Liver (tissue), 9 donors: Measurements from ENCODE around the gene COL6A2. TPM values are rescaled to one million over a fixed set of nuclear protein-coding genes. Genes with fewer than 3 reads are reported as not detected.

Experiments used
- DNase-seq: peaks from one replicate; pipeline ENCODE4 v3.0.0-alpha.2; 2017; ENCODE audit warnings: low spot score
- H3K27ac ChIP-seq, 2 donors: one replicate each; pipeline ENCODE4 v1.7.0; 2013; ENCODE audit warnings: inconsistent platforms in 2 of 2, low read length in 2 of 2, control low read depth in 1 of 2, low read depth in 1 of 2, mild to moderate bottlenecking in 1 of 2
- H3K27me3 ChIP-seq, 4 donors: one replicate each; pipeline versions ENCODE4 v1.6.1 to v1.7.0; 2013; ENCODE audit warnings: low read length in 3 of 4, inconsistent platforms in 1 of 4, mild to moderate bottlenecking in 1 of 4, moderate library complexity in 1 of 4; ENCODE audit not compliant: control insufficient read depth in 4 of 4, insufficient read depth in 4 of 4
- H3K36me3 ChIP-seq, 4 donors: one replicate each; pipeline versions ENCODE4 v1.6.1 to v1.7.0; 2013; ENCODE audit warnings: low read length in 3 of 4, mild to moderate bottlenecking in 3 of 4, low read depth in 1 of 4, moderate library complexity in 1 of 4; ENCODE audit not compliant: control insufficient read depth in 4 of 4, insufficient read depth in 3 of 4
- H3K4me1 ChIP-seq, 4 donors: one replicate each; pipeline versions ENCODE4 v1.6.1 to v1.7.0; 2013; ENCODE audit warnings: low read length in 3 of 4, mild to moderate bottlenecking in 3 of 4, moderate library complexity in 1 of 4; ENCODE audit not compliant: control insufficient read depth in 4 of 4, insufficient read depth in 4 of 4
- H3K4me3 ChIP-seq, 3 donors: one replicate each; pipeline versions ENCODE4 v1.6.1 to v1.7.0; 2013; ENCODE audit warnings: low read length in 3 of 3, control low read depth in 1 of 3, low read depth in 1 of 3, mild to moderate bottlenecking in 1 of 3
- H3K9ac ChIP-seq, 2 donors: one replicate each; pipeline ENCODE4 v1.7.0; 2013; ENCODE audit warnings: low read length in 2 of 2, mild to moderate bottlenecking in 2 of 2, moderate library complexity in 2 of 2, control low read depth in 1 of 2, low read depth in 1 of 2
- H3K9me3 ChIP-seq, 4 donors: one replicate each; pipeline versions ENCODE4 v1.6.1 to v1.7.0; 2013; ENCODE audit warnings: low read length in 3 of 4; ENCODE audit not compliant: control insufficient read depth in 4 of 4
- EGR1 ChIP-seq, 2 donors: IDR thresholded peaks; 2 replicates each; pipeline ENCODE4 v1.6.1; 2016 to 2018; ENCODE audit warnings: antibody characterized with exemption in 2 of 2, low read depth in 2 of 2
- FOXA1 ChIP-seq: IDR thresholded peaks from 2 replicates; pipeline ENCODE4 v1.6.1; 2016; ENCODE audit warnings: antibody characterized with exemption
- FOXA2 ChIP-seq: IDR thresholded peaks from 2 replicates; pipeline ENCODE4 v1.6.1; 2016; ENCODE audit warnings: antibody characterized with exemption
- GABPA ChIP-seq, 2 donors: IDR thresholded peaks in 1 of 2; conservative IDR thresholded peaks in 1 of 2; 2 replicates each; pipeline ENCODE4 v1.6.1; 2016; ENCODE audit warnings: antibody characterized with exemption in 2 of 2, mild to moderate bottlenecking in 1 of 2, moderate library complexity in 1 of 2
- HNF4G ChIP-seq: IDR thresholded peaks from 2 replicates; pipeline ENCODE4 v1.6.1; 2016; ENCODE audit warnings: antibody characterized with exemption
- JUND ChIP-seq, 2 donors: IDR thresholded peaks; 2 replicates each; pipeline ENCODE4 v1.6.1; 2016; ENCODE audit warnings: antibody characterized with exemption in 2 of 2
- NR2F2 ChIP-seq: IDR thresholded peaks from 2 replicates; pipeline ENCODE4 v1.6.1; 2016; ENCODE audit warnings: antibody characterized with exemption
- RAD21 ChIP-seq, 2 donors: IDR thresholded peaks; 2 replicates each; pipeline ENCODE4 v1.6.1; 2016; ENCODE audit warnings: antibody characterized with exemption in 2 of 2, mild to moderate bottlenecking in 2 of 2
- RXRA ChIP-seq, 2 donors: IDR thresholded peaks; 2 replicates each; pipeline ENCODE4 v1.6.1; 2017 to 2018; ENCODE audit warnings: antibody characterized with exemption in 2 of 2, mild to moderate bottlenecking in 1 of 2
- TAF1 ChIP-seq: conservative IDR thresholded peaks from 2 replicates; pipeline ENCODE4 v1.6.1; 2016; ENCODE audit warnings: antibody characterized with exemption, mild to moderate bottlenecking
- YY1 ChIP-seq: IDR thresholded peaks from 2 replicates; pipeline ENCODE4 v1.6.1; 2016; ENCODE audit warnings: antibody characterized with exemption, mild to moderate bottlenecking
- WGBS: extraction: QIAGEN DNeasy Blood & Tissue Kit; methylation state at CpG from one replicate; pipeline ENCODE4 v1.1.7; 2013; 5-methylcytosine and 5-hydroxymethylcytosine counted together
- polyA plus RNA-seq, 2 donors: library from polyadenylated mRNA; stranded (reverse) in 1 of 2; unstranded in 1 of 2; fragments of 200-250 nt in 1 of 2; fragments of >200 nt in 1 of 2; fragmentation: Nextera tagmentation in 1 of 2; extraction: Ambion mirVana in 1 of 2; gene quantifications; one replicate each; pipeline versions ENCODE4 v1.2.1 to v1.2.3, GENCODE V29; 2013 to 2015
- total RNA-seq, 2 donors: library from RNA; depleted of rRNA; stranded (reverse); fragments of >200 nt; gene quantifications; one replicate each; pipeline ENCODE4 v1.2.3, GENCODE V29; 2014
- TF ChIP-seq, protein P1 (sequence below): IDR thresholded peaks from 2 replicates; pipeline ENCODE4 v1.6.1; 2016; ENCODE audit warnings: antibody characterized with exemption
- TF ChIP-seq, protein P2 (sequence below): fragments of 150-350 bp; IDR thresholded peaks from 2 replicates; pipeline ENCODE4 v1.5.1; 2017; ENCODE audit warnings: improper control_type of control experiment, low read depth, low read length; ENCODE audit not compliant: missing input control
- TF ChIP-seq, protein P3 (sequence below): IDR thresholded peaks from 2 replicates; pipeline ENCODE4 v1.6.1; 2016; ENCODE audit warnings: antibody characterized with exemption
- TF ChIP-seq, protein P4 (sequence below): IDR thresholded peaks from 2 replicates; pipeline ENCODE4 v1.6.1; 2016; ENCODE audit warnings: antibody characterized with exemption
- donor health status: healthy.
- donor health status: healthy.
- donor health status: healthy.
- donor health status: healthy.
- donor health status: healthy.

Gene COL6A2
- total and polyA plus RNA-seq, 4 donors: 5.8 to 80.8 (median 41.7) TPM

DNA sequence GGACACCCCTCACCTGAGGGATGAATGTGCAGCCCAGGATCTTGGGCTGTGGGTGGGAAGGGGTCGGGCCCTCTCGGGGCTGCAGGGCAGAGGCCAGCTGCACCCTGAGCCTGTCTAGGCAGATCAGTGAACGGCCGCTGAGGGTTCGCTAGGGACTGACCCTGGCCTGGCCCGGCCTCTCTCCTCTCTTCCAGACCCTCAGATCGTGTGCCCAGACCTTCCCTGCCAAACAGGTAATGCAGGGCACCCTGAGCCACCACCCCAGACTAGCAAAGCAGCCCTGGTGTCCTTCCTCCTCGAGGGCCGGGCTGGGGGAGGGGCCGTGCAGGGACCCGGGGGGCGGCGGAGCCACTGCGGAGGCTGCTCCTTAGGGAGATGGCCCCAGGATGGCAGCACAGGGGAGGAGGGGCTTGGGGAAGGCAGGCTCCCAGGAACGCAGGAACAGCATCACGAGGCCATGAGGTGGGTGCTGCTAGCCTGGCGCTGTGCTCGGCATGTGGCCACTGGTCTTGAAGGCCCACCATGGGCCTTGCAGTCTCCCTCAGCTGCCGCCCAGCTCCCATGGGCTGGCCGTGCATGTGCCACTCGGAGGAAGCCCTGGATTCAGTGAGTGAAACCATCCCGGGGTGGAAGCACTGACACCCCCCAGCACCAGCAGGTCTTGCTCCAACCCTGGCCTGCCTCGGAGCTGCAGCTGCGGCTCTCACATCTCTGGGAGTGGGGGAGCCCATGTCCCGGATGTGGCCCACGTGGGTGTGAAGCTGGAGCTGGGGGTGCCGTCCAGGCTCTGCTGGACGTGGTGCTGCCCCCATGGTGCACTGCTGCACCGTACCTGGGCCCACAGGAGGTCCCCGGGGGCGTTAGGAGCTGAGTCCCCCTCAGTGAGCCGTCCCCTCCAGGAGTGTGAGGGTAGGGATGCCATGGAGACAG lies 28.7 kb downstream of the COL6A2 start:
- WGBS: 67% methylated on average over 32 of the region's 32 CpGs
- TF ChIP-seq, protein P1, sequence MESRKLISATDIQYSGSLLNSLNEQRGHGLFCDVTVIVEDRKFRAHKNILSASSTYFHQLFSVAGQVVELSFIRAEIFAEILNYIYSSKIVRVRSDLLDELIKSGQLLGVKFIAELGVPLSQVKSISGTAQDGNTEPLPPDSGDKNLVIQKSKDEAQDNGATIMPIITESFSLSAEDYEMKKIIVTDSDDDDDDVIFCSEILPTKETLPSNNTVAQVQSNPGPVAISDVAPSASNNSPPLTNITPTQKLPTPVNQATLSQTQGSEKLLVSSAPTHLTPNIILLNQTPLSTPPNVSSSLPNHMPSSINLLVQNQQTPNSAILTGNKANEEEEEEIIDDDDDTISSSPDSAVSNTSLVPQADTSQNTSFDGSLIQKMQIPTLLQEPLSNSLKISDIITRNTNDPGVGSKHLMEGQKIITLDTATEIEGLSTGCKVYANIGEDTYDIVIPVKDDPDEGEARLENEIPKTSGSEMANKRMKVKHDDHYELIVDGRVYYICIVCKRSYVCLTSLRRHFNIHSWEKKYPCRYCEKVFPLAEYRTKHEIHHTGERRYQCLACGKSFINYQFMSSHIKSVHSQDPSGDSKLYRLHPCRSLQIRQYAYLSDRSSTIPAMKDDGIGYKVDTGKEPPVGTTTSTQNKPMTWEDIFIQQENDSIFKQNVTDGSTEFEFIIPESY: no peak
- TF ChIP-seq HNF4G: no peak
- no peak for TF ChIP-seq GABPA (IDR thresholded peaks at IDR 0.05 in 1 of 2, conservative IDR thresholded peaks at IDR 0.05 in 1 of 2)
- TF ChIP-seq JUND (IDR thresholded peaks at IDR 0.05): no peak
- TF ChIP-seq, protein P2, sequence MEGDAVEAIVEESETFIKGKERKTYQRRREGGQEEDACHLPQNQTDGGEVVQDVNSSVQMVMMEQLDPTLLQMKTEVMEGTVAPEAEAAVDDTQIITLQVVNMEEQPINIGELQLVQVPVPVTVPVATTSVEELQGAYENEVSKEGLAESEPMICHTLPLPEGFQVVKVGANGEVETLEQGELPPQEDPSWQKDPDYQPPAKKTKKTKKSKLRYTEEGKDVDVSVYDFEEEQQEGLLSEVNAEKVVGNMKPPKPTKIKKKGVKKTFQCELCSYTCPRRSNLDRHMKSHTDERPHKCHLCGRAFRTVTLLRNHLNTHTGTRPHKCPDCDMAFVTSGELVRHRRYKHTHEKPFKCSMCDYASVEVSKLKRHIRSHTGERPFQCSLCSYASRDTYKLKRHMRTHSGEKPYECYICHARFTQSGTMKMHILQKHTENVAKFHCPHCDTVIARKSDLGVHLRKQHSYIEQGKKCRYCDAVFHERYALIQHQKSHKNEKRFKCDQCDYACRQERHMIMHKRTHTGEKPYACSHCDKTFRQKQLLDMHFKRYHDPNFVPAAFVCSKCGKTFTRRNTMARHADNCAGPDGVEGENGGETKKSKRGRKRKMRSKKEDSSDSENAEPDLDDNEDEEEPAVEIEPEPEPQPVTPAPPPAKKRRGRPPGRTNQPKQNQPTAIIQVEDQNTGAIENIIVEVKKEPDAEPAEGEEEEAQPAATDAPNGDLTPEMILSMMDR: no peak
- no peak for TF ChIP-seq RAD21 (IDR thresholded peaks at IDR 0.05)
- TF ChIP-seq TAF1: no peak
- TF ChIP-seq RXRA (IDR thresholded peaks at IDR 0.05): no peak
- TF ChIP-seq FOXA2: no peak
- TF ChIP-seq, protein P3, sequence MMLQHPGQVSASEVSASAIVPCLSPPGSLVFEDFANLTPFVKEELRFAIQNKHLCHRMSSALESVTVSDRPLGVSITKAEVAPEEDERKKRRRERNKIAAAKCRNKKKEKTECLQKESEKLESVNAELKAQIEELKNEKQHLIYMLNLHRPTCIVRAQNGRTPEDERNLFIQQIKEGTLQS: no peak
- TF ChIP-seq, protein P4, sequence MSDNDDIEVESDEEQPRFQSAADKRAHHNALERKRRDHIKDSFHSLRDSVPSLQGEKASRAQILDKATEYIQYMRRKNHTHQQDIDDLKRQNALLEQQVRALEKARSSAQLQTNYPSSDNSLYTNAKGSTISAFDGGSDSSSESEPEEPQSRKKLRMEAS: no peak
- TF ChIP-seq YY1: no peak
- no peak for TF ChIP-seq FOXA1
- TF ChIP-seq NR2F2: no peak
- peak; percentile 34 for DNase-seq

DNA sequence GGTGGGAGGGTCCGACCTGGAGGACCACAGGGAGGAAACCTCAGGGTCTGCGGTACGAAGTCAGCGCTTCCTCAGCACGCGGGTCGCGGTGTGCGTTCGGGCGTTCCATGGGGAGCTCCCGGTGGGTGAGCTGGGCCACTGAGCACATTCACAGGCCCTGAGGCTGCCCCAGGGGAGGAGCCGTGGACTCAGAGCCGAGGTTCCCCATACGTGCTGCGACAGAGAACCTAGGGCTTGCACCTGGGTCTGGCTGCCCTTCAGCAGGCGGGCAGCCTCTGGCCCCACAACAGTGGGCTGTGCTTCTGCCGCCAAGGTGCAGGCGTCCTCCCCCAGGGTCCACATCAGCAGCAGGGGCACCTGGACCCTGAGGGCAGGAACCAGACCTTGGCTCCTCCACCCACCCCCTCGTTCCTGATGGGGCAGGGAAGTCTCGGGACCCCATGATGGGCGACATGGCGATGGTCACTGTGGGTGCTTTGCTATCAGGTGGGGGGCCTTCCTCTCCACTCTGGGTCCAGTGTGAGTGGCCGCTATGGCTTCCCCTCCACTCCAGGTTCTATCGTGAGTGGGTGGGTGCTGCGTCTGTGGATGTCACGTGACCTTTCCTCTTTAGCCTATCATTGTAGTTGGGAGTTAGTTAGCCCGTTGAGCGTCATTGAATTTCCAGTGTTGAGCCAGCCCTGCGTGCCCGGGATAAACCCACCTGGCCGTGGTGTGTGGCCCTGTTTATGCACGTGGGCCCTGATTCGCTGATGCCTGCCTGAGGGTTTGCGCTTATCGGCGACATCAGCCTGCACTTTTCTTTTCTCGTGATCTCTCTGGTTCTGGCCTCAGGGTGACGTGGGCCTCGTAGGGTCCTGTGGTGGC lies 29.6 kb downstream of the COL6A2 start:
- Histone ChIP-seq H3K27ac (no peak overlapping the region), H3K9ac (no peak overlapping the region), H3K9me3 (no peaks in the 10 kb centered on the region), H3K27me3 (no peaks in the 10 kb centered on the region), H3K36me3 (peaks cover 0 to 4% (median 2%) of the 10 kb centered on the region in 4 donors), H3K4me1 (peaks cover 0 to 3% (median 0%) of the 10 kb centered on the region in 4 donors), H3K4me3 (no peak overlapping the region)
- DNase-seq: peak; percentile 35
- 74% methylated on average over 40 of the region's 40 CpGs for WGBS
- no peak for TF ChIP-seq HNF4G
- TF ChIP-seq, protein P1: no peak
- TF ChIP-seq YY1: no peak
- TF ChIP-seq EGR1 (IDR thresholded peaks at IDR 0.05; ENCODE audit: low read depth in 2 of 2): no peak
- TF ChIP-seq FOXA2: no peak

More for the DNA sequence above, 28.7 kb downstream of the COL6A2 start:
- H3K27me3 ChIP-seq: no peaks in the 10 kb centered on the region
- peaks cover 0 to 3% (median 0%) of the 10 kb centered on the region in 4 donors for H3K4me1 ChIP-seq
- H3K27ac ChIP-seq: no peak overlapping the region
- H3K9me3 ChIP-seq: no peaks in the 10 kb centered on the region
- no peaks in the 10 kb centered on the region for H3K36me3 ChIP-seq
- no peak overlapping the region for H3K4me3 ChIP-seq
- no peak overlapping the region for H3K9ac ChIP-seq
